GM18520 (cell line): ENCODE data around the gene XYLT1.

Experiments used
- ATAC-seq: cut with Tn5 transposase; IDR thresholded peaks from one replicate; pipeline ENCODE4 v1.9.1; 2021; ENCODE audit not compliant: unreplicated experiment

The XYLT1 gene

GRCh38 chr16:17375461-17376304 lies 95.1 kb downstream of the XYLT1 start:
- ATAC-seq, result no peak

GRCh38 chr16:17374668-17375255 lies 96.0 kb downstream of the XYLT1 start:
- no peak for ATAC-seq

GRCh38 chr16:17373533-17373932 lies 97.2 kb downstream of the XYLT1 start:
- ATAC-seq, result no peak

GRCh38 chr16:17372386-17372785 lies 98.4 kb downstream of the XYLT1 start:
- ATAC-seq, result no peak

DNA sequence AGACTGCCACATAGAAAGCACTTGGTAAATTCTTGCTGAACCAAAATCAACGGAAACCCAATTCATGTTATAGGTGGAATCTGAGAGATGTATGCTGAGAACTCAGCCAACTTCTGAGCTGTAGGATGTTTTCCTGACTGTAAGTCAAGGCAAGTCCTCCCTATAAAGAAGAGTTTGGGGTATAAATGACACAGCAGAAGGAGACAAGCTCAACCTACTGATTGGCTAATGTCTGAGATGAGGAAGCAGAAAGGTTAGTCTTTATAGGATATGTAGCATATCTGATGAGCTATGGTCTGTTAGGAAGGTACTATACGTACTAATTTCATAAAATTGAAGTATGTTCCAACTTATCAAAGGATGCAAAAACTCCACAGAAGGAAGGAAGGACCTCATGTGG lies 99.5 kb downstream of the XYLT1 start:
- ATAC-seq, result no peak

DNA sequence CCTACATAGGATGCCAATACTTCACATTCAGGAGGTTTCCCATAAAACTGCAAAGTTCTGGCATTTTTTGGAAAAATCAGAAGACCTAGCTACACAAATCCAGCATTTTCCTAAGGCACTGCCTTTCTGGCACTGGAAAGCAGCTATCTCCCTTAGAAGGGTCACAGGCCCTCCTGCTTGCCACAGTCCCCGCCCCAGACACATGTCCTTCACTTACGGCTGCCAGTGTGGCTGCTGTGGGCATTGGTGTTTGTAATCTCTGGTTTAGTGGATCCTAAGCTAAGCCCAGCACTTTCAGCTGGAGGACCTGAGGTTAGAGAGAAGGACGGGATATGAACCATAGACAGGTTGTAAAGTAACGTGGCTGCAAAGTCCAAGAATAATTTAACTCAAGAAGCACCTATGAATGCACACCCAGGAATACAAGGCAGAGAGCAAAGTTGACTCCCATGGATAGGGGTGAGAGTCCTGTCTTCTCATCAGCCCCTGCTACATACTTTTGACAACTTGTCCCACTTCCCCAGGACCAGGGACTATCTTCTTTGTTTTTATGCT lies 100.0 kb downstream of the XYLT1 start:
- no peak for ATAC-seq

GRCh38 chr16:17370223-17370707 lies 100.5 kb downstream of the XYLT1 start:
- ATAC-seq, result no peak

GRCh38 chr16:17369421-17370222 lies 101.1 kb downstream of the XYLT1 start:
- ATAC-seq, result no peak

DNA sequence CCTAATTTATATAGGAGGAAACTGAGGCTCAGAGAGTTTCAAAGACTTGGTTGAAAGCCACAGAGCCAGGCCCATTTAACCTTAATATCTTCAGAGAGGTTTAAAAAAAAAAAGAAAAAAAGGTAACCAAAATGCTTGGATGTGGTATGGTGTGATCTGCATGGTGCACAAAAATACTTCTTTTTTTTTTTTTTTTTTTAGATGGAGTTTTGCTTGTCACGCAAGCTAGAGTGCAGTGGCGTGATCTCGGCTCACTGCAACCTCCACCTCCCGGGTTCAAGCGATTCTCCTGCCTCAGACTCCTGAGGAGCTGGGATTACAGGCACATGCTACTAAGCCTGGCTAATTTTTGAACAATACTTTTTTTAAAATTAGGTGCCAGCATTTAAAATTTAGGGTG lies 101.8 kb downstream of the XYLT1 start:
- no peak for ATAC-seq

GRCh38 chr16:17368446-17368845 lies 102.3 kb downstream of the XYLT1 start:
- no peak for ATAC-seq

- ATAC-seq, result no peak
These were observed 102.8 kb downstream of the XYLT1 start for GRCh38 chr16:17367923-17368322.

DNA sequence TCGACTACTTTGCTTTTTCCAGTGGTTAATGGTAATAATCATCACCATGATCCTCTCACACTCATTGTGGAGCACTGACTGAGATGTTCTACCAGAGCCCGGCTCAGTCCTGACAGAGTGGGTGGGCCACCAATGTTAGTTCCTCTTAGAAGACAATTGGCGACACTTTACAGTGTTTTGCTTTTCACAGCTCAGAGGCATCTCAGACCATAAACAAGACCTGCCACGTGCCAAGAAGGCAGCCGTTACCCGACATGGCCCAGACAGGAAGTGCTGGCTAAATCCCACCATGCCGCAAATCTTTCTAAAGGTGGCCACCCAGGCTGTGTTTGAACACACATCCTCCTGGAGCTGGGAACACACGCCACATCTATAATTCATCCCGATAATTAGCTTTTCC lies 103.7 kb downstream of the XYLT1 start:
- no peak for ATAC-seq

- ATAC-seq, result no peak
These were observed 104.3 kb downstream of the XYLT1 start for GRCh38 chr16:17366299-17366961.

GRCh38 chr16:17365591-17366298 lies 105.0 kb downstream of the XYLT1 start:
- ATAC-seq, result no peak

DNA sequence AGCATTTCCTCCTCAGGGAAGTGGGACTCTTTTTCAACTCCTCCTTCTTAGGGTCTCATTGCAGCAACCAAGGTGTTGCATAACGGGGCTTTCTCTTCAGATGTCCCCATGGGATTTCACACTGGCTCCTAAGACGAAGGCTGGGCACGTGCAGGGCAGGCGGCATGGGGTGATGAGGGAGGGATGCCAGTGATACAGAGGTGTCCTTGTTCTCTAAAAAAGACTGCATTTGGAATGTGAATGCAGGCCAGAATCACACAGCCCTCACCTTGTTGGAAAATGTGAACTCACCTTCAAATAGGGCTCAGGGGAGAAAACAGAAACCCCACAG lies 105.6 kb downstream of the XYLT1 start:
- ATAC-seq, result no peak

- ATAC-seq, result no peak
These were observed 106.2 kb downstream of the XYLT1 start for GRCh38 chr16:17364319-17365210.

DNA sequence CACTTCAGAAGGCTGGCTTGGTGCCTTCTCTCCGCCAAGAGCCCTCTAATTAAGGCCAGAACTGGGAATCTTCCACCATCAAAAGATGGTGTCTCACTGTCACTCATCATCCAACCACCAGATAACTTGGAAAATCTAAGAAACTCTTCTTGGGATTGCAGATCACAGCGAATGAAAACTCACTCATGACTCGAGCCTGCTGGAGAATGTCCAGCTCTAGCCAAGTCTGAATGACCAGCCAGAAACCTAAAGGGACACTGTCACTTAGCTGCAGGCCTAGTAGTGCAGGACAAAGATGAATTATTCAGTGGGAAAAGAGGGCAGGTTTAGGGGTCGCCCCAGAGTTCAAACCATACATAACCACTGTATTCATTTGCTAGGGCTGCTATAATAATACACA lies 107.8 kb downstream of the XYLT1 start:
- no peak for ATAC-seq

- no peak for ATAC-seq
These were observed 108.6 kb downstream of the XYLT1 start for GRCh38 chr16:17362183-17362582.

DNA sequence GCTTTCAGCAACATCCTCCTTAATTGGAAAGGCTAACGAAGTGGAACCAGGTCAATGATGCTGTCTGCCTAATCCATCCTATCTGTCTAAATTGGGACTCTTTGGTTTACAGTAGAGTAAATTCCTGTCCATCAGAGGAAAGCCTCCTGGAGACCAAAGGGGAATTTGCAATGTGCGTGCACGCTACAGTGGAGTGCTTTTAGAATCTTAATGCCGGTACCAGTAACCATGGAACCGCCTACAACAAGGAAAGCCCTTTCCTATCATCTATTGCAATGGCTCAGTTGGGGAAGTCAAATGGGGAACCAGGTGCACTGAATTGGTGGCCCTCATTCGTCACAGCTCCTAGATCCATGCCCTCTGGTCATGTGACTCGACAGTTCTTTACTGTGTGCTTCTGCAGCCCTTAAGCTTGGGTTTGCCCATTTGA lies 110.1 kb downstream of the XYLT1 start:
- no peak for ATAC-seq
